Measurements from ENCODE around the gene FAHD2A.
"Not testable (repeated sequence)": the region's sequence is repeated elsewhere in the genome, so short reads cannot be mapped to it uniquely, and the experiment has no call there.

FAHD2A gene

GRCh38 chr2:95377216-95378123 lies 25.0 kb upstream of the FAHD2A start:
- H3K9ac ChIP-seq (ENCODE audit: low read length) = no peak overlapping the region
- H3K27me3 ChIP-seq (replicated peaks; ENCODE audit: control insufficient read depth, insufficient read depth, low read length) = no peaks in the 10 kb centered on the region
- DNase-seq (ENCODE audit: low read depth) = no peak
- H3K4me3 ChIP-seq (ENCODE audit: low read length) = no peak overlapping the region
- H3K4me1 ChIP-seq (ENCODE audit: control insufficient read depth, insufficient read depth, low read length) = no peaks in the 10 kb centered on the region
- no peaks in the 10 kb centered on the region for H3K36me3 ChIP-seq (ENCODE audit: control insufficient read depth, insufficient read depth, low read length, severe bottlenecking)
- no peaks in the 10 kb centered on the region for H3K9me3 ChIP-seq (ENCODE audit: control insufficient read depth, low read length)

DNA sequence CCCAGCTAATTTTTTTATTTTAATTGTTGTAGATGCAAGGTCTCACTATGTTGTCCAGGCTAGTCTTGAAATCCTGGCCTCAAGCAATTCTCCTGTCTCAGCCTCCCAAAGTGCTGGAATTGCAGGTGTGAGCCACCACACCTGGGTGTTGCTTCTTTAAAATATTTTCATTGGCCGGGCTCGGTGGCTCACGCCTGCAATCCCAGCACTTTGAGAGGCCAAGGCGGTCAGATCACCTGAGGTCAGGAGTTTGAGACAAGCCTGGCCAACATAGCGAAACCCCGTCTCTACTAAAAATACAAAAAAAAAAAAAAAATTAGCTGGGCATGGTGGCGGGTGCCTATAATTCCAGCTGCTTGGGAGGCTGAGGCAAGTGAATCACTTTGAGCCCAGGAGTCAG lies 24.2 kb upstream of the FAHD2A start:
- DNase-seq (ENCODE audit: low read depth); H3K4me3 ChIP-seq (ENCODE audit: low read length); H3K27me3 ChIP-seq (replicated peaks; ENCODE audit: control insufficient read depth, insufficient read depth, low read length); H3K9me3 ChIP-seq (ENCODE audit: control insufficient read depth, low read length); H3K36me3 ChIP-seq (ENCODE audit: control insufficient read depth, insufficient read depth, low read length, severe bottlenecking); H3K4me1 ChIP-seq (ENCODE audit: control insufficient read depth, insufficient read depth, low read length); H3K9ac ChIP-seq (ENCODE audit: low read length): not testable (repeated sequence)

DNA sequence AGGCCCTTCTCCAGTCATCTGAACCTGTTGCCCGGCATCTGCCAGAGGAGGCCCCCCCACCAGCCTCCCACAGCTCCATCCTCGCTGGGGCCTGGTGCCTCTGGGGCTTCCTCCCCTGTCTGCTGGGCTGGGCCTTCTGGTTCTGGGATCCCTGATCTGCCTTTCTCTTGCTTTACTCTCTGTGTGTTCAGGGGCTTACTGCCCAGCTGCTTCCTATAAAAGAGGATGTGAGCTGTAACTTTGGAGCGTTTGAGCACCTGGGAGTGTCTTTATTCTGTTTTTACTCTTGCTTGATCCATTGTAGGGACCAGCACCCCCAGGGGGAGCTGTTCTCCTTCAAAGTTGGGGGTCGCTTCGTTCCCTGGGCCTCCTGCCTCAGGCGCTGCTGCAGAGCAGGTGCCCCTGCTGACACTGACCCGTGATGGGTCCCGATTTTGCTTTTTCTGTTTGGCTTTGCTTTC lies 23.1 kb upstream of the FAHD2A start:
- Histone ChIP-seq H3K27me3 (replicated peaks; ENCODE audit: control insufficient read depth, insufficient read depth, low read length) (no peaks in the 10 kb centered on the region), H3K9me3 (ENCODE audit: control insufficient read depth, low read length) (no peaks in the 10 kb centered on the region), H3K4me1 (ENCODE audit: control insufficient read depth, insufficient read depth, low read length) (peaks cover 5% of the 10 kb centered on the region), H3K4me3 (ENCODE audit: low read length) (no peak overlapping the region), H3K36me3 (ENCODE audit: control insufficient read depth, insufficient read depth, low read length, severe bottlenecking) (no peaks in the 10 kb centered on the region), H3K9ac (ENCODE audit: low read length) (no peak overlapping the region)
- no peak for DNase-seq (ENCODE audit: low read depth)

GRCh38 chr2:95380280-95380679 lies 22.2 kb upstream of the FAHD2A start:
- no peaks in the 10 kb centered on the region for H3K36me3 ChIP-seq (ENCODE audit: control insufficient read depth, insufficient read depth, low read length, severe bottlenecking)
- DNase-seq (ENCODE audit: low read depth) = no peak

GRCh38 chr2:95380731-95381130 lies 21.8 kb upstream of the FAHD2A start:
- H3K4me1 ChIP-seq (ENCODE audit: control insufficient read depth, insufficient read depth, low read length) = peaks cover 16% of the 10 kb centered on the region
- H3K27me3 ChIP-seq (replicated peaks; ENCODE audit: control insufficient read depth, insufficient read depth, low read length) = no peaks in the 10 kb centered on the region
- H3K9ac ChIP-seq (ENCODE audit: low read length) = no peak overlapping the region
- DNase-seq (ENCODE audit: low read depth) = no peak
- H3K9me3 ChIP-seq (ENCODE audit: control insufficient read depth, low read length) = no peaks in the 10 kb centered on the region
- no peaks in the 10 kb centered on the region for H3K36me3 ChIP-seq (ENCODE audit: control insufficient read depth, insufficient read depth, low read length, severe bottlenecking)
- H3K4me3 ChIP-seq (ENCODE audit: low read length) = no peak overlapping the region

More at GRCh38 chr2:95380280-95380679, 22.2 kb upstream of the FAHD2A start:
- Histone ChIP-seq H3K4me3 (ENCODE audit: low read length) (no peak overlapping the region), H3K27me3 (replicated peaks; ENCODE audit: control insufficient read depth, insufficient read depth, low read length) (no peaks in the 10 kb centered on the region), H3K9ac (ENCODE audit: low read length) (no peak overlapping the region), H3K4me1 (ENCODE audit: control insufficient read depth, insufficient read depth, low read length) (peaks cover 14% of the 10 kb centered on the region), H3K9me3 (ENCODE audit: control insufficient read depth, low read length) (no peaks in the 10 kb centered on the region)

GRCh38 chr2:95381212-95382191 lies 21.0 kb upstream of the FAHD2A start:
- no peak for DNase-seq (ENCODE audit: low read depth)
- Histone ChIP-seq H3K27me3 (replicated peaks; ENCODE audit: control insufficient read depth, insufficient read depth, low read length) (no peaks in the 10 kb centered on the region), H3K9ac (ENCODE audit: low read length) (no peak overlapping the region), H3K9me3 (ENCODE audit: control insufficient read depth, low read length) (no peaks in the 10 kb centered on the region), H3K36me3 (ENCODE audit: control insufficient read depth, insufficient read depth, low read length, severe bottlenecking) (no peaks in the 10 kb centered on the region), H3K4me1 (ENCODE audit: control insufficient read depth, insufficient read depth, low read length) (peaks cover 16% of the 10 kb centered on the region), H3K4me3 (ENCODE audit: low read length) (no peak overlapping the region)

- Histone ChIP-seq H3K9ac (ENCODE audit: low read length) (no peak overlapping the region), H3K4me3 (ENCODE audit: low read length) (no peak overlapping the region), H3K36me3 (ENCODE audit: control insufficient read depth, insufficient read depth, low read length, severe bottlenecking) (no peaks in the 10 kb centered on the region), H3K27me3 (replicated peaks; ENCODE audit: control insufficient read depth, insufficient read depth, low read length) (no peaks in the 10 kb centered on the region), H3K4me1 (ENCODE audit: control insufficient read depth, insufficient read depth, low read length) (peaks cover 16% of the 10 kb centered on the region), H3K9me3 (ENCODE audit: control insufficient read depth, low read length) (no peaks in the 10 kb centered on the region)
- DNase-seq (ENCODE audit: low read depth) = no peak
Observed at GRCh38 chr2:95382192-95382591, 20.3 kb upstream of the FAHD2A start.

- H3K27me3 ChIP-seq (replicated peaks; ENCODE audit: control insufficient read depth, insufficient read depth, low read length) = no peaks in the 10 kb centered on the region
- no peak overlapping the region for H3K4me3 ChIP-seq (ENCODE audit: low read length)
- H3K36me3 ChIP-seq (ENCODE audit: control insufficient read depth, insufficient read depth, low read length, severe bottlenecking) = no peaks in the 10 kb centered on the region
- no peak overlapping the region for H3K9ac ChIP-seq (ENCODE audit: low read length)
- H3K9me3 ChIP-seq (ENCODE audit: control insufficient read depth, low read length) = no peaks in the 10 kb centered on the region
- H3K4me1 ChIP-seq (ENCODE audit: control insufficient read depth, insufficient read depth, low read length) = peaks cover 16% of the 10 kb centered on the region
- DNase-seq (ENCODE audit: low read depth) = no peak
Observed at GRCh38 chr2:95382686-95383634, 19.5 kb upstream of the FAHD2A start.

DNA sequence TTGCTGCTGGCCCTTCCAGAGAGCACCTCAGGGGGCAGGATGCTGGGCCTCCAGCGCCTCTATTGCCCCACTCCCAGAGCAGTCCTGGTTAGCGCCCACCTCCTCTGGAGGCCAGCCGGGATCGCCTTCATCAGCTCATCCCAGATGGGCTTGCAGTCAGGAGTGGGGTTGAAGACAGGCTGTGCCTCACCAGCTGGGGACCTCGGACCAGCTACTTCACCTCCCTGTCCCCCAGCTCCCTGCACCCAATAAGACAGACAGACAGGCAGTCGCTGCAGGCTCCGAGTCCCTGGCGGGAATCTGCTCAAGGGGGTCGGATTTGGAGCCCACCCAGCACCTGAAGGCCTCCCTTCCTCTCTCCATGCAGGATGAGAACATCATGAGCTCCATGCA lies 18.9 kb upstream of the FAHD2A start:
- Histone ChIP-seq H3K4me1 (ENCODE audit: control insufficient read depth, insufficient read depth, low read length) (peaks cover 16% of the 10 kb centered on the region), H3K9me3 (ENCODE audit: control insufficient read depth, low read length) (no peaks in the 10 kb centered on the region), H3K4me3 (ENCODE audit: low read length) (no peak overlapping the region), H3K36me3 (ENCODE audit: control insufficient read depth, insufficient read depth, low read length, severe bottlenecking) (no peaks in the 10 kb centered on the region), H3K27me3 (replicated peaks; ENCODE audit: control insufficient read depth, insufficient read depth, low read length) (peaks cover 2% of the 10 kb centered on the region), H3K9ac (ENCODE audit: low read length) (no peak overlapping the region)
- DNase-seq (ENCODE audit: low read depth) = no peak

DNA sequence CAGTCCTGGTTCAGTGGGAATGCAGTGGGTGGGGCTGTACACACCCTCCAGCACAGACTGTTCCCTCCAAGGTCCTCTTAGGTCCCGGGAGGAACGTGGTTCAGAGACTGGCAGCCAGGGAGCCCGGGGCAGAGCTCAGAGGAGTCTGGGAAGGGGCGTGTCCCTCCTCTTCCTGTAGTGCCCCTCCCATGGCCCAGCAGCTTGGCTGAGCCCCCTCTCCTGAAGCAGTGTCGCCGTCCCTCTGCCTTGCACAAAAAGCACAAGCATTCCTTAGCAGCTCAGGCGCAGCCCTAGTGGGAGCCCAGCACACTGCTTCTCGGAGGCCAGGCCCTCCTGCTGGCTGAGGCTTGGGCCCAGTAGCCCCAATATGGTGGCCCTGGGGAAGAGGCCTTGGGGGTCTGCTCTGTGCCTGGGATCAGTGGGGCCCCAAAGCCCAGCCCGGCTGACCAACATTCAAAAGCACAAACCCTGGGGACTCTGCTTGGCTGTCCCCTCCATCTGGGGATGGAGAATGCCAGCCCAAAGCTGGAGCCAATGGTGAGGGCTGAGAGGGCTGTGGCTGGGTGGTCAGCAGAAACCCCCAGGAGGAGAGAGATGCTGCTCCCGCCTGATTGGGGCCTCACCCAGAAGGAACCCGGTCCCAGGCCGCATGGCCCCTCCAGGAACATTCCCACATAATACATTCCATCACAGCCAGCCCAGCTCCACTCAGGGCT lies 17.5 kb upstream of the FAHD2A start:
- peak; percentile 65 for DNase-seq (ENCODE audit: low read depth)

More for the DNA sequence above, 17.5 kb upstream of the FAHD2A start:
- Histone ChIP-seq H3K4me1 (ENCODE audit: control insufficient read depth, insufficient read depth, low read length) (peaks cover 19% of the 10 kb centered on the region), H3K36me3 (ENCODE audit: control insufficient read depth, insufficient read depth, low read length, severe bottlenecking) (no peaks in the 10 kb centered on the region), H3K9ac (ENCODE audit: low read length) (peak overlapping the region; percentile 48), H3K27me3 (replicated peaks; ENCODE audit: control insufficient read depth, insufficient read depth, low read length) (peaks cover 3% of the 10 kb centered on the region), H3K9me3 (ENCODE audit: control insufficient read depth, low read length) (no peaks in the 10 kb centered on the region), H3K4me3 (ENCODE audit: low read length) (peak overlapping the region; percentile 26)

Data from adipocyte (in vitro differentiated cells).